Mesothelial cell of epicardium (in vitro differentiated cells): ENCODE results near the gene MESD. TPM values are rescaled to one million over a fixed set of nuclear protein-coding genes. Genes with fewer than 3 reads are reported as not detected.

Experiments used
- DNase-seq, 2 experiments: peaks; one replicate each; pipeline ENCODE4 v3.0.0; 2021; ENCODE audit warnings: low spot score in 2 of 2; ENCODE audit not compliant: unreplicated experiment in 2 of 2
- H3K27ac Mint-ChIP-seq: 2 replicates; pipeline ENCODE4 v1.8.0; 2021; ENCODE audit warnings: mixed read lengths
- H3K27me3 Mint-ChIP-seq: 2 replicates; pipeline ENCODE4 v1.8.0; 2021; ENCODE audit warnings: low read depth, mixed read lengths
- H3K36me3 Mint-ChIP-seq: 2 replicates; pipeline ENCODE4 v1.8.0; 2021; ENCODE audit warnings: mixed read lengths
- H3K4me1 Mint-ChIP-seq: 2 replicates; pipeline ENCODE4 v1.8.0; 2021; ENCODE audit warnings: mixed read lengths
- H3K4me3 Mint-ChIP-seq: 2 replicates; pipeline ENCODE4 v1.8.0; 2021; ENCODE audit warnings: mild to moderate bottlenecking, moderate library complexity, mixed read lengths
- H3K9me3 Mint-ChIP-seq: 2 replicates; pipeline ENCODE4 v1.8.0; 2021; ENCODE audit warnings: mixed read lengths
- CTCF ChIP-seq: fragments of 200-600 bp; sonication (generic); IDR thresholded peaks from one replicate; pipeline ENCODE4 v1.5.0; 2021; ENCODE audit warnings: antibody characterized with exemption; ENCODE audit not compliant: unreplicated experiment
- total RNA-seq: library from RNA; stranded (reverse); gene quantifications from 3 replicates; pipeline ENCODE4 v1.2.1, GENCODE V29; 2021

The MESD gene
- total RNA-seq, 1 donor from 2014 or later, result 34.9 TPM

- peaks cover 13% of the 10 kb centered on the region for H3K4me1 Mint-ChIP-seq
- DNase-seq, result no peak
- H3K4me3 Mint-ChIP-seq, result no peak overlapping the region
- no peaks in the 10 kb centered on the region for H3K27me3 Mint-ChIP-seq
- TF ChIP-seq CTCF, result no peak
- H3K27ac Mint-ChIP-seq, result no peak overlapping the region
- H3K36me3 Mint-ChIP-seq, result peaks cover 4% of the 10 kb centered on the region
- peaks cover 4% of the 10 kb centered on the region for H3K9me3 Mint-ChIP-seq
These were observed 57.2 kb downstream of the MESD start for GRCh38 chr15:80932513-80932815.

GRCh38 chr15:80931721-80932512 lies 57.7 kb downstream of the MESD start:
- Mint-ChIP-seq H3K36me3 (peaks cover 4% of the 10 kb centered on the region), H3K4me1 (peaks cover 13% of the 10 kb centered on the region), H3K4me3 (no peak overlapping the region), H3K27ac (no peak overlapping the region), H3K27me3 (no peaks in the 10 kb centered on the region), H3K9me3 (peaks cover 4% of the 10 kb centered on the region)
- no peak for TF ChIP-seq CTCF
- no peak for DNase-seq

GRCh38 chr15:80931191-80931590 lies 58.4 kb downstream of the MESD start:
- H3K27ac Mint-ChIP-seq, result no peak overlapping the region
- peaks cover 4% of the 10 kb centered on the region for H3K9me3 Mint-ChIP-seq
- H3K4me3 Mint-ChIP-seq, result no peak overlapping the region
- no peaks in the 10 kb centered on the region for H3K27me3 Mint-ChIP-seq
- no peak for TF ChIP-seq CTCF
- no peaks in the 10 kb centered on the region for H3K36me3 Mint-ChIP-seq
- no peak for DNase-seq
- H3K4me1 Mint-ChIP-seq, result peaks cover 13% of the 10 kb centered on the region

GRCh38 chr15:80929689-80930088 lies 59.9 kb downstream of the MESD start:
- Mint-ChIP-seq H3K4me3 (no peak overlapping the region), H3K27ac (no peak overlapping the region), H3K27me3 (no peaks in the 10 kb centered on the region), H3K9me3 (peaks cover 4% of the 10 kb centered on the region), H3K36me3 (no peaks in the 10 kb centered on the region), H3K4me1 (peaks cover 9% of the 10 kb centered on the region)
- TF ChIP-seq CTCF, result no peak
- DNase-seq, result no peak

GRCh38 chr15:80929225-80929624 lies 60.4 kb downstream of the MESD start:
- no peak for DNase-seq
- H3K27ac Mint-ChIP-seq, result no peak overlapping the region
- H3K36me3 Mint-ChIP-seq, result no peaks in the 10 kb centered on the region
- TF ChIP-seq CTCF, result no peak
- no peak overlapping the region for H3K4me3 Mint-ChIP-seq
- H3K9me3 Mint-ChIP-seq, result peaks cover 4% of the 10 kb centered on the region
- peaks cover 5% of the 10 kb centered on the region for H3K4me1 Mint-ChIP-seq
- no peaks in the 10 kb centered on the region for H3K27me3 Mint-ChIP-seq
